Activated T-cell treated with anti-CD3 and anti-CD28 coated beads, Interleukin-2, amount 50 U/mL, for 4 hours (primary cell): ENCODE data around the gene PRDM2. TPM values are rescaled to one million over a fixed set of nuclear protein-coding genes. Genes with fewer than 3 reads are reported as not detected.
A peak's percentile ranks its signal among the peaks of the same experiment; 100 is the strongest.

ENCODE experiments used
- ATAC-seq, 2 donors: fragments of 200-7000 bp; cut with Tn5 transposase; one replicate each; pipeline ENCODE4 v1.10.0; 2021
- DNase-seq: peaks from one replicate; pipeline ENCODE4 v3.0.0-alpha.2; 2020
- H3K27me3 Mint-ChIP-seq: one replicate; pipeline ENCODE4 v1.8.0; 2021; ENCODE audit warnings: low read depth, mixed read lengths
- H3K36me3 Mint-ChIP-seq: one replicate; pipeline ENCODE4 v1.8.0; 2022; ENCODE audit warnings: mixed read lengths; ENCODE audit not compliant: insufficient read depth
- H3K4me1 Mint-ChIP-seq: one replicate; pipeline ENCODE4 v1.8.0; 2021; ENCODE audit warnings: low read depth, mixed read lengths
- H3K4me3 Mint-ChIP-seq: one replicate; pipeline ENCODE4 v1.8.0; 2021; ENCODE audit warnings: mild to moderate bottlenecking, moderate library complexity, mixed read lengths
- H3K9me3 Mint-ChIP-seq: one replicate; pipeline ENCODE4 v1.8.0; 2021; ENCODE audit warnings: mixed read lengths
- total RNA-seq, 3 donors: library from RNA; stranded (reverse); gene quantifications; one replicate each; pipeline ENCODE4 v1.2.1, GENCODE V29; 2021

The PRDM2 gene
- total RNA-seq, 3 donors from 2014 or later: 39.7 to 44.5 (median 43.2) TPM

DNA sequence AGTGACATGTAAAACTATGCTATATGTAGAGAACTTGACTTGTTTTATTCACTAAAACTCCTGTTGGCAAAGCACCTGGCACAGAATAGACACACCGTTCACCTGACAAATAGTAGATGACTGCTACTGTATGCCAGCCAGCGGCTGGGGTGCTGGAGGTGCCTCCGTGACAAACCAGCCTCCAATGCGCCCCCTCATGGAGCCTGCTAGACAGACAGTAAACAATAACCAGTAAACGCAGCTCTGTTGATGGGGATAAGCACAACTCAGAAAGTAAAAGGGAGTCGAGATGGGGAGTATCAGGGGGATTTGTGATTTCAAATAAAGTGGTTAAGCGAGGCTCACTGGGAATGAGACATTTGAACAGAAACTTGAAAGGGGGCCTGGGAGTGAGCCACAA, 107.2 kb downstream of the PRDM2 start:
- Mint-ChIP-seq H3K4me1 (peaks cover 19% of the 10 kb centered on the region), H3K9me3 (no peaks in the 10 kb centered on the region), H3K36me3 (peaks cover 4% of the 10 kb centered on the region), H3K27me3 (no peaks in the 10 kb centered on the region), H3K4me3 (no peak overlapping the region)
- no peak for DNase-seq
- no peak for ATAC-seq

GRCh38 chr1:13808729-13809131, 108.7 kb downstream of the PRDM2 start:
- Mint-ChIP-seq H3K27me3 (no peaks in the 10 kb centered on the region), H3K36me3 (peaks cover 4% of the 10 kb centered on the region), H3K4me3 (no peak overlapping the region), H3K9me3 (no peaks in the 10 kb centered on the region), H3K4me1 (peaks cover 24% of the 10 kb centered on the region)
- ATAC-seq (no peak), DNase-seq (no peak)

GRCh38 chr1:13809461-13810159, 109.6 kb downstream of the PRDM2 start:
- Mint-ChIP-seq H3K4me1 (peaks cover 25% of the 10 kb centered on the region), H3K36me3 (peaks cover 4% of the 10 kb centered on the region), H3K9me3 (no peaks in the 10 kb centered on the region), H3K4me3 (no peak overlapping the region), H3K27me3 (no peaks in the 10 kb centered on the region)
- DNase-seq: no peak
- ATAC-seq: no peak

GRCh38 chr1:13812456-13813397, 112.7 kb downstream of the PRDM2 start:
- H3K4me3 Mint-ChIP-seq: no peak overlapping the region
- H3K9me3 Mint-ChIP-seq: no peaks in the 10 kb centered on the region
- H3K4me1 Mint-ChIP-seq: peaks cover 25% of the 10 kb centered on the region

DNA sequence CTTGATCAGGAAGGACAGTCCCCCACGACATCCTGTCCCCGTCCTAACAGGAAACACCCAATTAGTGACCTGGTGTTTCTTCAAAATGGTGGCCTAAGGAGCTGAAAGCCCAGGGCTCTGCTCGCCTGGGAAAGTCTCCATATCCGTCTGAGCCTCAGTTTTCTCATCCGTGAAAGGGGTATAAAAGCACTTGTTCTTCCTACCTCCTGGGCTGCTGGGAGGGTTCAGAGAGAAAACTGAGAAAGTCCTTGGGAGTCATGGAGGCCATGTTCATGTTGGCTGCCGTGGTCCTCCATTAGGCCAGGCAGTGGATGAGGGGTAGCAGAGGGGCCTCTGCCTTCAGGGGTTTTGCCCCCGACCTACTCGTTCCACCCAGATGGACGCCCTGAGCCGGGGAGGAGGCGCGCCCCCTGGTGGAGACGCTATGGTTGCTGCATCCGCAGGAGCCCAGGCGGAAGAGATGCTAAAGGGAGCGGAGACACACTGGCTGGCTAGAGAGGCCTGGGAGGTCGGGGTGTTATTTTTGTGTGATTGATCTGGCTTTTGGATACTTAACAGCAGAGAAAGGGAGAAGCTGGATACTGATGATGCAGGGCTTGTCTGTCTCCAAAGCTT, 113.5 kb downstream of the PRDM2 start:
- Mint-ChIP-seq H3K4me3 (no peak overlapping the region), H3K36me3 (peaks cover 4% of the 10 kb centered on the region)
- peak; percentile 43 to 52 for ATAC-seq

More at GRCh38 chr1:13812456-13813397, 112.7 kb downstream of the PRDM2 start:
- Mint-ChIP-seq H3K27me3 (no peaks in the 10 kb centered on the region), H3K36me3 (peaks cover 4% of the 10 kb centered on the region)
- ATAC-seq (peak in 1 of 2 donors; percentile 32), DNase-seq (no peak)

DNA sequence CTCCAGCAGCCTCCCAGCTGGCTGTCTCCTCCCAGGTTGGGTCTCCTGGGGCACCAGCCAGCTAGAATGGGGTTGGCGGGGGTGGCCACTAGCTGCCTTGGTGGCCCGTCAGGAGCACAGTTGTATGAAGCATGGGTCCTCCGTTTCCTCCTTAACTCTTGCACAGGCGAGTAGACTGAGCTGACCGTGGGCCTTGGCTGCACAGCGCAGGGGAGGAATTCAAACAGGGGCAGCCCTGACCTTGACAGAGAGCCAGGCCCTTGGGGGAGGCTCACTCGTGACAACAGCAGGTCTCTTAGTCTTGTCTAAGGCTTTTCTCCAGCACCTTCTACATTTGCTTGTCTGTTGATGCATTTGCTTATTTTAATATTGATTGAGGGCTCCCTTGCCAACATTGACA, 114.1 kb downstream of the PRDM2 start:
- DNase-seq: no peak
- no peaks in the 10 kb centered on the region for H3K27me3 Mint-ChIP-seq
- no peak for ATAC-seq
- H3K36me3 Mint-ChIP-seq: peaks cover 4% of the 10 kb centered on the region
- peaks cover 19% of the 10 kb centered on the region for H3K4me1 Mint-ChIP-seq
- H3K4me3 Mint-ChIP-seq: no peak overlapping the region
- no peaks in the 10 kb centered on the region for H3K9me3 Mint-ChIP-seq

More for the DNA sequence above, 113.5 kb downstream of the PRDM2 start:
- Mint-ChIP-seq H3K27me3 (no peaks in the 10 kb centered on the region), H3K4me1 (peaks cover 22% of the 10 kb centered on the region), H3K9me3 (no peaks in the 10 kb centered on the region)
- peak; percentile 52 for DNase-seq

GRCh38 chr1:13816016-13816760, 116.2 kb downstream of the PRDM2 start:
- Mint-ChIP-seq H3K4me3 (no peak overlapping the region), H3K36me3 (peaks cover 2% of the 10 kb centered on the region), H3K9me3 (no peaks in the 10 kb centered on the region), H3K4me1 (peaks cover 7% of the 10 kb centered on the region), H3K27me3 (no peaks in the 10 kb centered on the region)
- ATAC-seq (no peak), DNase-seq (no peak)

DNA sequence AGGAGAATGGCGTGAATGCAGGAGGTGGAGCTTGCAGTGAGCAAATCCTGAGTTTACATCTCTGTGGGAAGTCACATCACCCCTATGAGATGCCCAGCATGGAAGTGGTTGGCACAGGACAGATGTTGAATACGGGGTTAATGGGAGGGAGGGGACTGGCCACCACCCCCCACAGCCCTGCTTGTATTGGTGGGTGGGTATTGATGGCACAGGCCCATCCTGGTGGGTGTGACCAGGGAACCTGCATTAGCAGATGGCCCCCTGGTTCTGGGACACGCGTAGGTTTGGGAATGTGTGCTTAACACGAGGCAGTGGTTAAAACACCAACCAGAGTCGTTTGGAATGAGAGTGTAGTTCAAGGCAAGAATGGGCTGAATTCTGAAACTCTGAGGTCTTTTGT, 117.9 kb downstream of the PRDM2 start:
- no peaks in the 10 kb centered on the region for H3K27me3 Mint-ChIP-seq
- peaks cover 10% of the 10 kb centered on the region for H3K36me3 Mint-ChIP-seq
- ATAC-seq: no peak
- H3K4me3 Mint-ChIP-seq: no peak overlapping the region
- no peak for DNase-seq
- H3K4me1 Mint-ChIP-seq: peaks cover 7% of the 10 kb centered on the region
- H3K9me3 Mint-ChIP-seq: no peaks in the 10 kb centered on the region

DNA sequence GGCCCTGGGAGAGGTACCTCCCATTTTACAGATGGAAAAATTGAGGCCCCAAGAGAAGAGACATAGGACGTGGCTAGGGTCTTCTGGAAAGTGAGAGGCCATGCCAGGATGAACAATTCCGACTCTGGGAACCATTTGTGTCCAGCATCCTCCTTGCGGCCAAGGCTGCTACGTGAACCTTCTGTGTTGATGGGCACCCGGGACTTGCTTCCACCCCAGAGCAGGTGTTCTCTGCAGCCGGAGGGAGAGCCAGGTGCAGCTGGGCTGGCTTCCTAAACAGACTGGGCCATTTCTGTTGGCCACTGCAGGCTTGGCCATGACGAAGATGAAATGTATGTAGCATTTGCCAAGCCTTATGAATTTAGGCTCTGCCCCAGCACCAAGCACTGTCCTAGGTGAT, 118.9 kb downstream of the PRDM2 start:
- H3K27me3 Mint-ChIP-seq: no peaks in the 10 kb centered on the region

DNA sequence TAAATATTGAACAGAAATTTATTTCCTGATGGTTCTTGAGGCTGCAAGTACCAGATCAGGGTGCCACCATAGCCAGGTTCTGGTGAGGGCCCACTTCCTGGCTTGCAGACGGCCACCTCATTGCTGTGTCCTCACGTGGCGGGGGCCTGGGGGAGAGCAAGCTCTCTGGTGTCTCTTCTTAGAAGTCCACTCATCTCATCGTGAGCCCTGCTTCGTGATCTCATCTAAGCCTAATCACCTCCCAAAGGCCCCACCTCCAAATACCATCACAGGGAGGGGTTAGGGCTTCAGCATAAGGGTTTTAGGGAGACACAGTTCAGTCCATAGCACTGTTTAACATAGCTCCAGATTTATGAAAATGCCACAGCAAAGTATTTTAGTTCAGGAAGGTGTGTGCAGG, 119.7 kb downstream of the PRDM2 start:
- ATAC-seq (no peak), DNase-seq (no peak)
- no peaks in the 10 kb centered on the region for H3K27me3 Mint-ChIP-seq
- no peaks in the 10 kb centered on the region for H3K9me3 Mint-ChIP-seq
- H3K4me3 Mint-ChIP-seq: no peak overlapping the region
- H3K4me1 Mint-ChIP-seq: no peaks in the 10 kb centered on the region
- peaks cover 15% of the 10 kb centered on the region for H3K36me3 Mint-ChIP-seq

More for the DNA sequence above, 118.9 kb downstream of the PRDM2 start:
- Mint-ChIP-seq H3K36me3 (peaks cover 15% of the 10 kb centered on the region), H3K4me3 (no peak overlapping the region), H3K9me3 (no peaks in the 10 kb centered on the region), H3K4me1 (no peaks in the 10 kb centered on the region)
- ATAC-seq (no peak), DNase-seq (no peak)

GRCh38 chr1:13820055-13820454, 120.1 kb downstream of the PRDM2 start:
- Mint-ChIP-seq H3K4me3 (no peak overlapping the region), H3K4me1 (no peaks in the 10 kb centered on the region), H3K9me3 (no peaks in the 10 kb centered on the region), H3K27me3 (no peaks in the 10 kb centered on the region), H3K36me3 (peaks cover 15% of the 10 kb centered on the region)
- ATAC-seq: no peak
- no peak for DNase-seq

GRCh38 chr1:13820456-13820855, 120.5 kb downstream of the PRDM2 start:
- Mint-ChIP-seq H3K4me1 (no peaks in the 10 kb centered on the region), H3K4me3 (no peak overlapping the region), H3K27me3 (no peaks in the 10 kb centered on the region), H3K9me3 (no peaks in the 10 kb centered on the region), H3K36me3 (peaks cover 15% of the 10 kb centered on the region)
- DNase-seq (no peak), ATAC-seq (no peak)

DNA sequence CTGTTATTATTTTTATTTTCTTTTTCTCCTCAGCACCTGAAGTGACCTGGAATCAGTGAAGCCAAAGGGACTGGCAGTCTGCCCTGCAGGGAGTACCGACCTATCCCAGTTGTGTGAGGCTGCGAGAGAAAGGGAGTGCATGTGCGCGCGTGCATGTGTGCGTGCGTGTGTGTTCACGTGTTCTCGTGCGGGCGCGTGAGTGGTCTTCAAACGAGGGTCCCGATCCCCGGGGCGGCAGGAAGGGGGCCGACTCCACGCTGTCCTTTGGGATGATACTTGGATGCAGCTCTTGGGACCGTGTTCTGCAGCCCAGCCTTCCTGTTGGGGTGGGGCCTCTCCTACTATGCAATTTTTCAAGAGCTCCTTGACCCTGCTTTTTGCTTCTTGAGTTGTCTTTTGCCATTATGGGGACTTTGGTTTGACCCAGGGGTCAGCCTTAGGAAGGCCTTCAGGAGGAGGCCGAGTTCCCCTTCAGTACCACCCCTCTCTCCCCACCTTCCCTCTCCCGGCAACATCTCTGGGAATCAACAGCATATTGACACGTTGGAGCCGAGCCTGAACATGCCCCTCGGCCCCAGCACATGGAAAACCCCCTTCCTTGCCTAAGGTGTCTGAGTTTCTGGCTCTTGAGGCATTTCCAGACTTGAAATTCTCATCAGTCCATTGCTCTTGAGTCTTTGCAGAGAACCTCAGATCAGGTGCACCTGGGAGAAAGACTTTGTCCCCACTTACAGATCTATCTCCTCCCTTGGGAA, 123.3 kb downstream of the PRDM2 start:
- H3K4me3 Mint-ChIP-seq: no peak overlapping the region
- peaks cover under 1% of the 10 kb centered on the region for H3K27me3 Mint-ChIP-seq
- H3K36me3 Mint-ChIP-seq: peaks cover 17% of the 10 kb centered on the region
- H3K9me3 Mint-ChIP-seq: no peaks in the 10 kb centered on the region
- DNase-seq (no peak), ATAC-seq (no peak)
- no peaks in the 10 kb centered on the region for H3K4me1 Mint-ChIP-seq
